K562 (cell line): ENCODE data around the gene TPCN1. TPM values are rescaled to one million over a fixed set of nuclear protein-coding genes. Genes with fewer than 3 reads are reported as not detected.

Experiments used
- BDP1 ChIP-seq: IDR thresholded peaks from 3 replicates; pipeline ENCODE4 v1.6.1; 2011; ENCODE audit not compliant: insufficient read length, insufficient read depth
- CBFA2T3 ChIP-seq: fragments of 450-650 bp; IDR thresholded peaks from 2 replicates; pipeline ENCODE4 v1.6.1; 2017
- DPF2 ChIP-seq: fragments of 450-650 bp; IDR thresholded peaks from 2 replicates; pipeline ENCODE4 v1.6.1; 2016
- ETV5 ChIP-seq: sonication (generic); formaldehyde crosslinking; IDR thresholded peaks from 2 replicates; pipeline ENCODE4 v1.4.0; 2020; ENCODE audit warnings: low read depth, mild to moderate bottlenecking, missing genetic modification reagents
- HMBOX1 ChIP-seq: sonication (generic); IDR thresholded peaks from 2 replicates; pipeline ENCODE4 v1.6.1; 2016
- LEF1 ChIP-seq: fragments of 450-650 bp; IDR thresholded peaks from 2 replicates; pipeline ENCODE4 v1.6.1; 2016; ENCODE audit warnings: mild to moderate bottlenecking
- MLLT1 ChIP-seq, 2 experiments: fragments of 450-650 bp; IDR thresholded peaks; 2 replicates each; pipeline ENCODE4 v1.6.1; 2016
- MNT ChIP-seq, 2 experiments: fragments of 450-650 bp; conservative IDR thresholded peaks; 2 replicates each; pipeline ENCODE4 v1.6.1; 2017; ENCODE audit warnings: mild to moderate bottlenecking in 2 of 2, moderate library complexity in 2 of 2
- NFE2 ChIP-seq: IDR thresholded peaks from 2 replicates; pipeline ENCODE4 v1.6.1; 2014; ENCODE audit warnings: antibody characterized with exemption, low read depth
- NR1H2 ChIP-seq: sonication (generic); formaldehyde crosslinking; IDR thresholded peaks from 2 replicates; pipeline ENCODE4 v1.4.0; 2020; ENCODE audit warnings: mild to moderate bottlenecking, missing genetic modification reagents
- PHB2 ChIP-seq: fragments of 450-650 bp; IDR thresholded peaks from 2 replicates; pipeline ENCODE4 v1.6.1; 2017; ENCODE audit warnings: low read depth
- PML ChIP-seq: IDR thresholded peaks from 2 replicates; pipeline ENCODE4 v1.6.1; 2012; ENCODE audit warnings: low read length, inconsistent platforms
- POLR2AphosphoS5 ChIP-seq: IDR thresholded peaks from 2 replicates; pipeline ENCODE4 v1.6.1; 2011; ENCODE audit warnings: mild to moderate bottlenecking, low read depth, low read length, moderate library complexity; ENCODE audit not compliant: control insufficient read depth, insufficient read depth
- RBM39 ChIP-seq: fragments of 200-400 bp; formaldehyde crosslinking; optimal IDR thresholded peaks from 2 replicates; pipeline ENCODE3; 2018; ENCODE audit warnings: low read depth, low read length
- RFX7 ChIP-seq: fragments of 250-450 bp; sonication (Bioruptor Pico); IDR thresholded peaks from 2 replicates; pipeline ENCODE4 v1.5.1; 2021; ENCODE audit warnings: mild to moderate bottlenecking
- RUNX1 ChIP-seq: sonication (generic); IDR thresholded peaks from 2 replicates; pipeline ENCODE4 v1.6.1; 2016; ENCODE audit warnings: antibody characterized with exemption, low read depth
- SMARCA4 ChIP-seq: fragments of 450-650 bp; IDR thresholded peaks from 2 replicates; pipeline ENCODE4 v1.6.1; 2016
- SMARCE1 ChIP-seq: fragments of 450-650 bp; IDR thresholded peaks from 2 replicates; pipeline ENCODE4 v1.7.1; 2016; ENCODE audit warnings: mild to moderate bottlenecking
- SOX6 ChIP-seq: fragments of 450-650 bp; IDR thresholded peaks from 2 replicates; pipeline ENCODE4 v1.6.1; 2014; ENCODE audit warnings: mild to moderate bottlenecking
- TCF3 ChIP-seq: sonication (generic); formaldehyde crosslinking; IDR thresholded peaks from 2 replicates; pipeline ENCODE4 v1.4.0; 2020; ENCODE audit warnings: mild to moderate bottlenecking, missing genetic modification reagents
- TEAD4 ChIP-seq, 2 experiments: sonication (generic) in 1 of 2; formaldehyde crosslinking in 1 of 2; IDR thresholded peaks; 2 replicates each; pipeline versions ENCODE4 v1.6.1 to v1.8.0; 2012 to 2022; ENCODE audit warnings: borderline replicate concordance in 1 of 2, inconsistent platforms in 1 of 2, low read length in 1 of 2, mild to moderate bottlenecking in 1 of 2, missing genetic modification reagents in 1 of 2
- ZNF280B ChIP-seq: fragments of 250-450 bp; sonication (Bioruptor Pico); IDR thresholded peaks from 2 replicates; pipeline ENCODE4 v1.5.1; 2021; ENCODE audit warnings: mild to moderate bottlenecking
- ZNF584 ChIP-seq: fragments of 200-800 bp; sonication (Bioruptor generic); IDR thresholded peaks from 2 replicates; pipeline ENCODE4 v1.6.1; 2016; ENCODE audit warnings: low read depth, mild to moderate bottlenecking, missing genetic modification characterization, missing compliant biosample characterization
- ZNF766 ChIP-seq: fragments of 200-800 bp; sonication (Bioruptor generic); conservative IDR thresholded peaks from 2 replicates; pipeline ENCODE4 v1.6.1; 2016; ENCODE audit warnings: missing genetic modification characterization, missing compliant biosample characterization
- polyA plus RNA-seq, 8 experiments: library from polyadenylated mRNA; depleted of rRNA in 4 of 8; stranded (reverse) in 5 of 8; unstranded in 3 of 8; fragments of >200 nt; fragmentation: Nextera tagmentation in 2 of 8; fragmentation: Illumina TruSeq in 1 of 8; extraction: Ambion mirVana in 2 of 8; extraction: Trizol in 1 of 8; gene quantifications; 2 replicates each; pipeline versions ENCODE4 v1.2.1 to v1.2.3, GENCODE V29; 2011 to 2014; ENCODE audit warnings: inconsistent platforms in 1 of 8, missing spikeins in 1 of 8
- total RNA-seq, 7 experiments: library from RNA; depleted of rRNA in 6 of 7; stranded (reverse); fragments of >200 nt in 6 of 7; fragmentation: Illumina TruSeq in 2 of 7; extraction: Trizol in 2 of 7; gene quantifications; 2 replicates each; pipeline versions ENCODE4 v1.2.1 to v1.2.3, GENCODE V29; 2011 to 2021; ENCODE audit warnings: low replicate concordance in 1 of 7

The TPCN1 gene
- total and polyA plus RNA-seq, 9 of the 15 experiments (the other 6 are each of a cell fraction or from before 2014, with no cell fraction given) = 0.80 to 23.8 (median 7.4) TPM

- TF ChIP-seq LEF1 = peak; percentile 1; the same call in 1 of the 2 replicates
- TF ChIP-seq SMARCE1 = 0 out of 2 replicates have a peak, but pooled peaks have one; percentile 18
- peak; percentile 93 for TF ChIP-seq CBFA2T3
- TF ChIP-seq RFX7 (CRISPR knock-in tag) = no peak
- TF ChIP-seq RBM39 = no peak
- TF ChIP-seq PHB2 = no peak
- 0 out of 2 replicates have a peak, but pooled peaks have one; percentile 15 for TF ChIP-seq ZNF766 (CRISPR knock-in tag)
- TF ChIP-seq TEAD4 (IDR thresholded peaks at IDR 0.05; ENCODE audit: low read length) = peak; percentile 76
- TF ChIP-seq TEAD4 (CRISPR knock-in tag; IDR thresholded peaks at IDR 0.05; ENCODE audit: borderline replicate concordance) = no peak
- TF ChIP-seq MLLT1 (IDR thresholded peaks at IDR 0.05) = 0 out of 4 replicates have a peak, but pooled peaks of 1 of the 2 experiments have one; percentile 2
- TF ChIP-seq DPF2 = peak; percentile 59; the same call in 1 of the 2 replicates
- peak; percentile 34; the same call in 1 of the 2 replicates for TF ChIP-seq NFE2
- 0 out of 2 replicates have a peak, but pooled peaks have one; percentile 11 for TF ChIP-seq PML
- peak; percentile 14 for TF ChIP-seq ZNF584 (CRISPR knock-in tag)
- TF ChIP-seq NR1H2 (CRISPR knock-in tag) = no peak
- peak; percentile 44; the same call in 1 of the 2 replicates for TF ChIP-seq SOX6
- TF ChIP-seq MNT (conservative IDR thresholded peaks at IDR 0.05) = peak in 1 of 2 experiments; percentile 70; a peak in 3 of 4 replicates
- 0 out of 2 replicates have a peak, but pooled peaks have one; percentile 51 for TF ChIP-seq SMARCA4
- TF ChIP-seq HMBOX1 = 0 out of 2 replicates have a peak, but pooled peaks have one; percentile 6
- TF ChIP-seq POLR2AphosphoS5 = 0 out of 2 replicates have a peak, but pooled peaks have one; percentile 34
- TF ChIP-seq BDP1 = no peak
- TF ChIP-seq ETV5 (CRISPR knock-in tag) = no peak
- TF ChIP-seq ZNF280B (CRISPR knock-in tag) = no peak
- TF ChIP-seq RUNX1 = no peak
- TF ChIP-seq TCF3 (CRISPR knock-in tag) = peak; percentile 82
Observed at GRCh38 chr12:113230315-113231234, 9.3 kb downstream of the TPCN1 start (continued).
